NK-92 (cell line): Measurements from ENCODE around the gene ASPHD1.
"Not testable (repeated sequence)": the region's sequence is repeated elsewhere in the genome, so short reads cannot be mapped to it uniquely, and the experiment has no call there.

Experiments
- DNase-seq: peaks from one replicate; lab custom pipeline; 2025; ENCODE audit not compliant: unreplicated experiment; lab: John Stamatoyannopoulos, UW

ASPHD1 gene

DNA sequence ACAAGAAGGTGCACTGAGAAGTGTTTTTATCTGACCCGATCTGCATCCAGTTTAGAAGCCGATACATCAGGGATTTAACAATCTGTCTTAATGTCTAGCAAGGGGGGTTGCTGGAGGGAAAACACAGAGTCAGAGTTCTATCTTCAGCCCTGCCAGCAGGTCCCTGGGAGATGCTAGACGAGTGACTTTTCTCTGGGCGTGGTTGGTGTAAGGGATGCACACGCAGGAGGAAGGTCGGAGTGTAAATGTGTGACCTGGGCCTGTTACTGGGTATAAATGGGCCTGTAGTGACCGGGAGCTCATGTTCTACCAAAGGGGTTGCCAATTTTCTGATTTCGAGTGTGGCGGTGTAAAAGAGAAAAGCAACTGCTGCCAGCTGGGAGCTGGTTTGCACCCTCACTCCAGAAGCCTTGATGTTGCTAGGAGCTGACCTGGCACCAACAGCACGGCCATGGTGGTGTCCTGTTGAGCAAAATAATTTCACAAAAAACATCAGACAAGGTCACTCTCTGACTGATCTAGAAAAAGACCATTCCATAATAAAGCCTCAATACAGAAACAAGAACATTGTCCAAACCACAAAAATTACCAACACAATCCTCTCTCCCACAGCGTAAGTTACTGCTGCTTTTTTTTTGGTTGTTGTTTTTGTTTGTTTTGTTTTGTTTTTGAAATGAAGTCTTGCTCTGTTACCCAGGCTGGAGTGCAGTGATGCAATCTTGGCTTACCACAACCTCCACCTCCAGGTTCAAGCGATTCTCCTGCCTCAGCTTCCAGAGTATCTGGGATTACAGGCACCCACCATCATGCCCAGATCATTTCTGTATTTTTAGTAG, 27.0 kb downstream of the ASPHD1 start:
- DNase-seq = no peak

GRCh38 chr16:29931750-29932149, 31.5 kb downstream of the ASPHD1 start:
- DNase-seq = not testable (repeated sequence)

DNA sequence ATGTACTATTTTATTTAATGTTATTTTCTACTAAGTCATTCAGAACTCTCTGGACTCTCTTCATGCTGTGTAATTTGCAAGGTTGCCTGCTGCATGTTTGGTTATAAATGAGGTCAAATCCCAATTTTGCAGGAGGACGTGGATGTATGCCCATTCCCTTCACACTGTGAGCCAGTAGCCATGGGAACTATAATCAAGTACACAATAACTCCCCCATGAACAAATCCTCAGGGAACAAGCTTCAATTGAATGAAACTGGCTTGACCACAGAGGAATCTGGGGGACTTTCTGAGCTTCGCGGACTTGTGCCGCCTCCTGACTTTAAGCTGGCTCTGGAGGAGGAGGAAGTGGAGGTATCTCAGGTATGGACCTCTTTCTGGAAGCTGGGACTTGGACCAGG, 40.4 kb downstream of the ASPHD1 start:
- DNase-seq = no peak

- no peak for DNase-seq
These were observed 43.8 kb downstream of the ASPHD1 start for GRCh38 chr16:29943846-29944799.

DNA sequence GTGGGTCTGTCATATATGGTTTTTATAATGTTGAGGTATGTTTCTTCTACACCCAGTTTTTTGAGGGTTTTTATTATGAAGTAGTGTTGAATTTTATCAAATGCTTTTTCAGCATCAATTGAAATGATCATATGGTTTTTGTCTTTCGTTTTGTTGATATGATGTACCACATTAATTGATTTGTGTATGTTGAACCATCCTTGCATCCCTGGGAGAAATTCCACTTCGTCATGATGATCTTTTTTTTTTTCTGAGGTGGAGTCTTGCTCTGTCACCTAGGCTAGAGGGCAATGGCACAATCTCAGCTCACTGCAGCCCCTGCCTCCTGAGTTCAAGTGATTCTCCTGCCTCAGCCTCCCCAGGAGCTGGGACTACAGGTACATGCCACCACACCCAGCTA, 47.6 kb downstream of the ASPHD1 start:
- DNase-seq = no peak

GRCh38 chr16:29950806-29951461, 50.6 kb downstream of the ASPHD1 start:
- no peak for DNase-seq

- DNase-seq = no peak
These were observed 51.5 kb downstream of the ASPHD1 start for GRCh38 chr16:29951625-29952365.
